Immature natural killer cell (primary cell): ENCODE data around the gene PEX26. TPM values are rescaled to one million over a fixed set of nuclear protein-coding genes. Genes with fewer than 3 reads are reported as not detected.
A peak's percentile ranks its signal among the peaks of the same experiment; 100 is the strongest.
"Not testable (repeated sequence)": the region's sequence is repeated elsewhere in the genome, so short reads cannot be mapped to it uniquely, and the experiment has no call there.

Experiments
- DNase-seq, 3 donors: peaks; one replicate each; pipeline ENCODE4 v3.0.0; 2022; ENCODE audit warnings: mixed read lengths in 1 of 3
- H3K27ac Mint-ChIP-seq, 6 donors: one replicate each; pipeline ENCODE4 v1.8.0; 2020; ENCODE audit warnings: mixed read lengths in 6 of 6, mild to moderate bottlenecking in 5 of 6, inconsistent platforms in 4 of 6, moderate library complexity in 3 of 6
- H3K27me3 Mint-ChIP-seq, 3 donors: one replicate each; pipeline ENCODE4 v1.8.0; 2020 to 2021; ENCODE audit warnings: low read depth in 3 of 3, mild to moderate bottlenecking in 3 of 3, mixed read lengths in 3 of 3, moderate library complexity in 3 of 3, inconsistent platforms in 1 of 3
- H3K36me3 Mint-ChIP-seq, 3 donors: one replicate each; pipeline ENCODE4 v1.8.0; 2020; ENCODE audit warnings: mixed read lengths in 3 of 3, inconsistent platforms in 2 of 3, mild to moderate bottlenecking in 2 of 3
- H3K4me1 Mint-ChIP-seq, 2 donors: one replicate each; pipeline ENCODE4 v1.8.0; 2020; ENCODE audit warnings: inconsistent platforms in 2 of 2, mild to moderate bottlenecking in 2 of 2, mixed read lengths in 2 of 2, moderate library complexity in 1 of 2
- H3K4me3 Mint-ChIP-seq, 5 donors: one replicate each; pipeline ENCODE4 v1.8.0; 2020; ENCODE audit warnings: mild to moderate bottlenecking in 5 of 5, mixed read lengths in 5 of 5, inconsistent platforms in 3 of 5, moderate library complexity in 3 of 5
- H3K9me3 Mint-ChIP-seq, 6 donors: one replicate each; pipeline ENCODE4 v1.8.0; 2020; ENCODE audit warnings: mild to moderate bottlenecking in 6 of 6, mixed read lengths in 6 of 6, inconsistent platforms in 4 of 6, moderate library complexity in 3 of 6
- polyA plus RNA-seq, 3 donors: library from polyadenylated mRNA; unstranded; fragments of 300-500 nt; fragmentation: Illumina TruSeq; gene quantifications; one replicate each; pipeline ENCODE4 v1.2.3, GENCODE V29; 2021

Gene PEX26
- polyA plus RNA-seq: 1 to 10 TPM in 2 of 3 donors, under 1 TPM in 1; 0.27 to 6.4 (median 5.1) TPM

- peak; percentile 91 to 92 (median 92) for DNase-seq
- Mint-ChIP-seq H3K27ac (peak within 1 kb of the TSS; percentile 94 to 99 (median 96)), H3K4me1 (peaks cover 37 to 62% of the 10 kb centered on the region in 2 donors), H3K4me3 (peak within 1 kb of the TSS; percentile 91 to 100 (median 96)), H3K27me3 (peaks cover 0 to 5% (median 0%) of the 10 kb centered on the region in 3 donors), H3K9me3 (peaks cover 0 to 2% (median 0%) of the 10 kb centered on the region in 6 donors), H3K36me3 (peaks cover 25 to 31% (median 26%) of the 10 kb centered on the region in 3 donors)
Measured at GRCh38 chr22:18077639-18078328, at the start of gene PEX26. TSS of gene PEX26 (plus strand) at chr22:18077990. CDS start at chr22:18078377, 387 bp downstream.

GRCh38 chr22:18028817-18029527, 48.8 kb upstream of the PEX26 start:
- H3K4me1 Mint-ChIP-seq: peaks cover 7 to 11% of the 10 kb centered on the region in 2 donors
- DNase-seq: no peak
- no peak overlapping the region for H3K27ac Mint-ChIP-seq
- H3K27me3 Mint-ChIP-seq: peaks cover 0 to 15% (median 9%) of the 10 kb centered on the region in 3 donors
- no peaks in the 10 kb centered on the region for H3K36me3 Mint-ChIP-seq
- no peak overlapping the region for H3K4me3 Mint-ChIP-seq
- no peaks in the 10 kb centered on the region for H3K9me3 Mint-ChIP-seq

- DNase-seq: no peak
- H3K27ac Mint-ChIP-seq: no peak overlapping the region
- no peaks in the 10 kb centered on the region for H3K9me3 Mint-ChIP-seq
- no peak overlapping the region for H3K4me3 Mint-ChIP-seq
- peaks cover 0 to 14% (median 6%) of the 10 kb centered on the region in 3 donors for H3K27me3 Mint-ChIP-seq
- no peaks in the 10 kb centered on the region for H3K36me3 Mint-ChIP-seq
- peaks cover 3 to 6% of the 10 kb centered on the region in 2 donors for H3K4me1 Mint-ChIP-seq
Measured at GRCh38 chr22:18029686-18030267, 48.0 kb upstream of the PEX26 start.

GRCh38 chr22:18031695-18032454, 45.9 kb upstream of the PEX26 start:
- H3K27me3 Mint-ChIP-seq: peaks cover 0 to 2% (median 2%) of the 10 kb centered on the region in 3 donors
- no peaks in the 10 kb centered on the region for H3K4me1 Mint-ChIP-seq
- H3K27ac Mint-ChIP-seq: no peak overlapping the region
- no peaks in the 10 kb centered on the region for H3K9me3 Mint-ChIP-seq
- H3K4me3 Mint-ChIP-seq: no peak overlapping the region
- no peaks in the 10 kb centered on the region for H3K36me3 Mint-ChIP-seq
- no peak for DNase-seq

- Mint-ChIP-seq H3K9me3 (no peaks in the 10 kb centered on the region), H3K36me3 (no peaks in the 10 kb centered on the region), H3K4me1 (no peaks in the 10 kb centered on the region), H3K27me3 (peaks cover 0 to 2% (median 2%) of the 10 kb centered on the region in 3 donors), H3K27ac (no peak overlapping the region), H3K4me3 (no peak overlapping the region)
- DNase-seq: no peak
Measured at GRCh38 chr22:18032455-18033101, 45.2 kb upstream of the PEX26 start.

GRCh38 chr22:18033204-18033998, 44.4 kb upstream of the PEX26 start:
- peaks cover 0 to 2% (median 2%) of the 10 kb centered on the region in 3 donors for H3K27me3 Mint-ChIP-seq
- H3K9me3 Mint-ChIP-seq: no peaks in the 10 kb centered on the region
- no peak for DNase-seq
- no peak overlapping the region for H3K27ac Mint-ChIP-seq
- no peak overlapping the region for H3K4me3 Mint-ChIP-seq
- no peaks in the 10 kb centered on the region for H3K36me3 Mint-ChIP-seq
- no peaks in the 10 kb centered on the region for H3K4me1 Mint-ChIP-seq

- no peak for DNase-seq
- Mint-ChIP-seq H3K27ac (no peak overlapping the region), H3K4me3 (no peak overlapping the region), H3K27me3 (peaks cover 0 to 2% (median 2%) of the 10 kb centered on the region in 3 donors), H3K4me1 (no peaks in the 10 kb centered on the region), H3K9me3 (no peaks in the 10 kb centered on the region), H3K36me3 (no peaks in the 10 kb centered on the region)
Measured at GRCh38 chr22:18034076-18034475, 43.7 kb upstream of the PEX26 start.

GRCh38 chr22:18035751-18036150, 42.0 kb upstream of the PEX26 start:
- no peak overlapping the region for H3K27ac Mint-ChIP-seq
- H3K4me3 Mint-ChIP-seq: no peak overlapping the region
- H3K36me3 Mint-ChIP-seq: no peaks in the 10 kb centered on the region
- peaks cover 0 to 5% (median 2%) of the 10 kb centered on the region in 3 donors for H3K27me3 Mint-ChIP-seq
- no peaks in the 10 kb centered on the region for H3K4me1 Mint-ChIP-seq
- no peak for DNase-seq
- H3K9me3 Mint-ChIP-seq: no peaks in the 10 kb centered on the region

- DNase-seq, H3K27ac Mint-ChIP-seq: not testable (repeated sequence)
Measured at GRCh38 chr22:18040898-18041297, 36.9 kb upstream of the PEX26 start.

GRCh38 chr22:18042685-18043084, 35.1 kb upstream of the PEX26 start:
- Mint-ChIP-seq H3K4me1 (no peaks in the 10 kb centered on the region), H3K9me3 (no peaks in the 10 kb centered on the region), H3K27me3 (peaks cover 0 to 3% (median 0%) of the 10 kb centered on the region in 3 donors), H3K4me3 (no peak overlapping the region), H3K27ac (no peak overlapping the region), H3K36me3 (no peaks in the 10 kb centered on the region)
- DNase-seq: no peak

More at GRCh38 chr22:18040898-18041297, 36.9 kb upstream of the PEX26 start:
- H3K36me3 Mint-ChIP-seq, H3K27me3 Mint-ChIP-seq, H3K4me1 Mint-ChIP-seq, H3K4me3 Mint-ChIP-seq, H3K9me3 Mint-ChIP-seq: not testable (repeated sequence)

GRCh38 chr22:18044548-18045271, 33.1 kb upstream of the PEX26 start:
- peaks cover 0 to 5% (median 1%) of the 10 kb centered on the region in 3 donors for H3K27me3 Mint-ChIP-seq
- DNase-seq: no peak
- no peaks in the 10 kb centered on the region for H3K9me3 Mint-ChIP-seq
- H3K36me3 Mint-ChIP-seq: no peaks in the 10 kb centered on the region
- H3K4me1 Mint-ChIP-seq: no peaks in the 10 kb centered on the region
- no peak overlapping the region for H3K27ac Mint-ChIP-seq
- no peak overlapping the region for H3K4me3 Mint-ChIP-seq

- DNase-seq: no peak
- H3K4me3 Mint-ChIP-seq: no peak overlapping the region
- H3K27me3 Mint-ChIP-seq: peaks cover 1 to 3% (median 3%) of the 10 kb centered on the region in 3 donors
- H3K27ac Mint-ChIP-seq: no peak overlapping the region
- no peaks in the 10 kb centered on the region for H3K36me3 Mint-ChIP-seq
- no peaks in the 10 kb centered on the region for H3K4me1 Mint-ChIP-seq
- no peaks in the 10 kb centered on the region for H3K9me3 Mint-ChIP-seq
Measured at GRCh38 chr22:18045794-18046193, 32.0 kb upstream of the PEX26 start.
